OCI-LY1 (cell line): ENCODE measurements around the gene TTC31.

Source experiments
- H2AFZ ChIP-seq: fragments of 200-600 bp; sonication (generic), shearing (Covaris generic); 2 replicates; pipeline ENCODE4 v1.6.0; 2014; ENCODE audit warnings: antibody characterized with exemption, mild to moderate bottlenecking, low read length
- H3F3A ChIP-seq: fragments of 200-600 bp; sonication (generic), shearing (Covaris generic); 2 replicates; pipeline ENCODE4 v1.6.0; 2014; ENCODE audit warnings: mild to moderate bottlenecking, antibody characterized with exemption, low read length, moderate library complexity; ENCODE audit not compliant: insufficient read depth
- H3K27ac ChIP-seq: fragments of 200-600 bp; sonication (generic); 2 replicates; pipeline ENCODE4 v1.5.1; 2014; ENCODE audit warnings: low read length, mixed run types, mild to moderate bottlenecking, low read depth; ENCODE audit not compliant: poor library complexity, severe bottlenecking
- H3K27me3 ChIP-seq: fragments of 200-600 bp; sonication (generic); 2 replicates; pipeline ENCODE4 v1.6.0; 2014; ENCODE audit warnings: antibody characterized with exemption, mild to moderate bottlenecking, low read length, moderate library complexity; ENCODE audit not compliant: insufficient read depth
- H3K36me3 ChIP-seq: fragments of 200-600 bp; sonication (generic); 2 replicates; pipeline ENCODE4 v1.6.1; 2014; ENCODE audit warnings: mild to moderate bottlenecking, antibody characterized with exemption, low read length, moderate library complexity, mixed read lengths; ENCODE audit not compliant: insufficient read depth
- H3K4me1 ChIP-seq: fragments of 200-600 bp; sonication (generic); 2 replicates; pipeline ENCODE4 v1.5.1; 2014; ENCODE audit warnings: mild to moderate bottlenecking, low read length, moderate library complexity; ENCODE audit not compliant: insufficient read depth, severe bottlenecking
- H3K4me2 ChIP-seq: fragments of 200-600 bp; sonication (generic), shearing (Covaris generic); 2 replicates; pipeline ENCODE4 v1.6.1; 2014; ENCODE audit warnings: low read length
- H3K4me3 ChIP-seq: fragments of 200-600 bp; sonication (generic); 2 replicates; pipeline ENCODE4 v1.5.1; 2014; ENCODE audit warnings: low read length, low read depth, mild to moderate bottlenecking, mixed read lengths; ENCODE audit not compliant: poor library complexity, severe bottlenecking
- H3K79me2 ChIP-seq: fragments of 200-600 bp; shearing (Covaris generic); 2 replicates; pipeline ENCODE4 v1.6.1; 2016; ENCODE audit warnings: mixed run types, low read length, mixed read lengths; ENCODE audit not compliant: insufficient read depth
- H3K9ac ChIP-seq: fragments of 200-600 bp; sonication (generic), shearing (Covaris generic); 2 replicates; pipeline ENCODE4 v1.6.1; 2014; ENCODE audit warnings: mild to moderate bottlenecking, low read length, mixed read lengths
- H3K9me2 ChIP-seq: fragments of 200-600 bp; sonication (generic), shearing (Covaris generic); 2 replicates; pipeline ENCODE4 v1.6.1; 2014; ENCODE audit warnings: low read depth, mild to moderate bottlenecking, low read length, mixed read lengths
- H3K9me3 ChIP-seq: fragments of 200-600 bp; shearing (Covaris generic); 2 replicates; pipeline ENCODE4 v1.6.1; 2014; ENCODE audit warnings: low read length, mixed read lengths
- H4K20me1 ChIP-seq: fragments of 200-600 bp; sonication (generic), shearing (Covaris generic); 2 replicates; pipeline ENCODE4 v1.6.0; 2016; ENCODE audit warnings: mild to moderate bottlenecking, low read length; ENCODE audit not compliant: insufficient read depth
- CTCF ChIP-seq: fragments of 200-600 bp; sonication (generic), shearing (Covaris generic); IDR thresholded peaks from 2 replicates; pipeline ENCODE4 v1.5.1; 2017; ENCODE audit warnings: mild to moderate bottlenecking, antibody characterized with exemption, low read length, moderate library complexity, mixed read lengths
- EZH2 ChIP-seq: fragments of 200-600 bp; sonication (generic), shearing (Covaris generic); IDR thresholded peaks from 2 replicates; pipeline ENCODE4 v1.8.0; 2017; ENCODE audit warnings: borderline replicate concordance, mixed run types, mild to moderate bottlenecking, antibody characterized with exemption, low read length, moderate library complexity, mixed read lengths

The TTC31 gene

GRCh38 chr2:74454654-74455511 is 28.0 kb upstream of the TTC31 start, which contains the start of gene INO80B:
INO80B (plus strand) TSS chr2:74455087; CDS start chr2:74455117, 30 bp downstream.
- no peaks in the 10 kb centered on the region for H3F3A ChIP-seq
- no peaks in the 10 kb centered on the region for H3K9me2 ChIP-seq
- no peaks in the 10 kb centered on the region for H3K27me3 ChIP-seq
- peaks cover 49% of the 10 kb centered on the region for H3K4me1 ChIP-seq
- H3K4me3 ChIP-seq, result peak within 1 kb of the TSS; percentile 80
- H3K9me3 ChIP-seq, result no peaks in the 10 kb centered on the region
- peak within 1 kb of the TSS; percentile 43 for H2AFZ ChIP-seq
- TF ChIP-seq EZH2 (no peak), CTCF (peak; percentile 6; the same call in 1 of the 2 replicates)
- H4K20me1 ChIP-seq, result no peaks in the 10 kb centered on the region
- no peaks in the 10 kb centered on the region for H3K36me3 ChIP-seq
- H3K4me2 ChIP-seq, result peak within 1 kb of the TSS; percentile 81
- peak within 1 kb of the TSS; percentile 9 for H3K27ac ChIP-seq
- H3K79me2 ChIP-seq, result no peaks in the 10 kb centered on the region
- H3K9ac ChIP-seq, result peak within 1 kb of the TSS; percentile 67

- Histone ChIP-seq H3K4me2 (peak overlapping the region; percentile 81), H4K20me1 (no peaks in the 10 kb centered on the region), H3K27me3 (no peaks in the 10 kb centered on the region), H3F3A (no peaks in the 10 kb centered on the region), H3K79me2 (no peaks in the 10 kb centered on the region), H3K4me3 (peak overlapping the region; percentile 80), H3K9me2 (no peaks in the 10 kb centered on the region), H3K36me3 (peaks cover 16% of the 10 kb centered on the region; the same call in 1 of the 2 replicates), H3K9me3 (no peaks in the 10 kb centered on the region), H2AFZ (no peak overlapping the region), H3K9ac (peak overlapping the region; percentile 82), H3K4me1 (peaks cover 51% of the 10 kb centered on the region), H3K27ac (peak overlapping the region; percentile 92)
- TF ChIP-seq CTCF (no peak), EZH2 (no peak)
Observed at GRCh38 chr2:74457129-74457548, 25.7 kb upstream of the TTC31 start.

GRCh38 chr2:74457549-74458131 is 25.2 kb upstream of the TTC31 start:
- Histone ChIP-seq H3F3A (no peaks in the 10 kb centered on the region), H3K27ac (peak overlapping the region; percentile 92), H3K4me3 (peak overlapping the region; percentile 80), H3K27me3 (no peaks in the 10 kb centered on the region), H3K9me3 (no peaks in the 10 kb centered on the region), H2AFZ (no peak overlapping the region), H3K4me2 (peak overlapping the region; percentile 81), H3K79me2 (no peaks in the 10 kb centered on the region), H4K20me1 (no peaks in the 10 kb centered on the region), H3K9me2 (no peaks in the 10 kb centered on the region), H3K4me1 (peaks cover 46% of the 10 kb centered on the region), H3K9ac (peak overlapping the region; percentile 82), H3K36me3 (peaks cover 21% of the 10 kb centered on the region; the same call in 1 of the 2 replicates)
- TF ChIP-seq CTCF (no peak), EZH2 (no peak)
